SU-DHL-6 (cell line): ENCODE measurements around the gene HEBP2.
A peak's percentile ranks its signal among the peaks of the same experiment; 100 is the strongest.
"Not testable (repeated sequence)": the region's sequence is repeated elsewhere in the genome, so short reads cannot be mapped to it uniquely, and the experiment has no call there.

Experiments used
- H2AFZ ChIP-seq: fragments of 200-600 bp; sonication (generic); 2 replicates; pipeline ENCODE4 v1.6.1; 2014; ENCODE audit warnings: low read depth, mild to moderate bottlenecking, moderate library complexity, mixed read lengths, antibody characterized with exemption, low read length; ENCODE audit not compliant: severe bottlenecking
- H3F3A ChIP-seq: fragments of 200-600 bp; shearing (Covaris generic); 2 replicates; pipeline ENCODE4 v1.6.0; 2016; ENCODE audit warnings: antibody characterized with exemption, mild to moderate bottlenecking; ENCODE audit not compliant: insufficient read depth
- H3K27ac ChIP-seq: fragments of 200-600 bp; sonication (generic); 2 replicates; pipeline ENCODE4 v1.5.1; 2016; ENCODE audit warnings: low read depth, mild to moderate bottlenecking, low read length, moderate library complexity, mixed read lengths
- H3K27me3 ChIP-seq: fragments of 200-600 bp; sonication (generic), shearing (Covaris generic); 2 replicates; pipeline ENCODE4 v1.6.0; 2014; ENCODE audit warnings: mild to moderate bottlenecking, low read length
- H3K36me3 ChIP-seq: fragments of 200-600 bp; sonication (generic); 2 replicates; pipeline ENCODE4 v1.6.1; 2014; ENCODE audit warnings: mild to moderate bottlenecking, low read length, mixed read lengths
- H3K4me2 ChIP-seq: fragments of 300-600, 200-600 bp; shearing (Covaris generic), sonication (generic); 2 replicates; pipeline ENCODE4 v1.6.0; 2014; ENCODE audit warnings: low read length, low read depth, mild to moderate bottlenecking; ENCODE audit not compliant: poor library complexity, severe bottlenecking
- H3K4me3 ChIP-seq: fragments of 200-600 bp; sonication (generic); 2 replicates; pipeline ENCODE4 v1.5.1; 2014; ENCODE audit warnings: antibody characterized with exemption, low read length, mild to moderate bottlenecking, mixed read lengths; ENCODE audit not compliant: insufficient read depth, poor library complexity, severe bottlenecking
- H3K79me2 ChIP-seq: fragments of 200-600 bp; sonication (generic); 2 replicates; pipeline ENCODE4 v1.6.1; 2014; ENCODE audit warnings: mild to moderate bottlenecking, low read length, moderate library complexity; ENCODE audit not compliant: insufficient read depth
- H3K9ac ChIP-seq: fragments of 200-600 bp; sonication (generic); 2 replicates; pipeline ENCODE4 v1.7.0; 2014; ENCODE audit warnings: mild to moderate bottlenecking, low read length
- H3K9me2 ChIP-seq: fragments of 200-600 bp; sonication (generic); replicated peaks from 2 replicates; pipeline ENCODE4 v1.6.1; 2014; ENCODE audit warnings: low read length; ENCODE audit not compliant: insufficient read depth
- H3K9me3 ChIP-seq: fragments of 200-600 bp; sonication (generic); 2 replicates; pipeline ENCODE4 v1.6.1; 2014; ENCODE audit warnings: low read length, mixed read lengths; ENCODE audit not compliant: insufficient read depth
- H4K20me1 ChIP-seq: fragments of 200-600 bp; sonication (generic); 2 replicates; pipeline ENCODE4 v1.6.1; 2014; ENCODE audit warnings: low read depth, mild to moderate bottlenecking, antibody characterized with exemption, low read length, moderate library complexity, mixed read lengths
- EZH2phosphoT487 ChIP-seq: fragments of 200-600 bp; sonication (generic), shearing (Covaris generic); conservative IDR thresholded peaks from 2 replicates; pipeline ENCODE4 v1.6.1; 2018; ENCODE audit warnings: mild to moderate bottlenecking, antibody characterized with exemption, low read length, moderate library complexity, mixed read lengths
- TF ChIP-seq, protein P1 (sequence below): fragments of 200-600 bp; sonication (generic); IDR thresholded peaks from one replicate; pipeline ENCODE4 v1.5.1; 2017; ENCODE audit warnings: antibody characterized with exemption, mild to moderate bottlenecking, low read length, moderate library complexity; ENCODE audit not compliant: insufficient read depth, poor library complexity, severe bottlenecking

Gene HEBP2, protein sequence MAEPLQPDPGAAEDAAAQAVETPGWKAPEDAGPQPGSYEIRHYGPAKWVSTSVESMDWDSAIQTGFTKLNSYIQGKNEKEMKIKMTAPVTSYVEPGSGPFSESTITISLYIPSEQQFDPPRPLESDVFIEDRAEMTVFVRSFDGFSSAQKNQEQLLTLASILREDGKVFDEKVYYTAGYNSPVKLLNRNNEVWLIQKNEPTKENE

DNA sequence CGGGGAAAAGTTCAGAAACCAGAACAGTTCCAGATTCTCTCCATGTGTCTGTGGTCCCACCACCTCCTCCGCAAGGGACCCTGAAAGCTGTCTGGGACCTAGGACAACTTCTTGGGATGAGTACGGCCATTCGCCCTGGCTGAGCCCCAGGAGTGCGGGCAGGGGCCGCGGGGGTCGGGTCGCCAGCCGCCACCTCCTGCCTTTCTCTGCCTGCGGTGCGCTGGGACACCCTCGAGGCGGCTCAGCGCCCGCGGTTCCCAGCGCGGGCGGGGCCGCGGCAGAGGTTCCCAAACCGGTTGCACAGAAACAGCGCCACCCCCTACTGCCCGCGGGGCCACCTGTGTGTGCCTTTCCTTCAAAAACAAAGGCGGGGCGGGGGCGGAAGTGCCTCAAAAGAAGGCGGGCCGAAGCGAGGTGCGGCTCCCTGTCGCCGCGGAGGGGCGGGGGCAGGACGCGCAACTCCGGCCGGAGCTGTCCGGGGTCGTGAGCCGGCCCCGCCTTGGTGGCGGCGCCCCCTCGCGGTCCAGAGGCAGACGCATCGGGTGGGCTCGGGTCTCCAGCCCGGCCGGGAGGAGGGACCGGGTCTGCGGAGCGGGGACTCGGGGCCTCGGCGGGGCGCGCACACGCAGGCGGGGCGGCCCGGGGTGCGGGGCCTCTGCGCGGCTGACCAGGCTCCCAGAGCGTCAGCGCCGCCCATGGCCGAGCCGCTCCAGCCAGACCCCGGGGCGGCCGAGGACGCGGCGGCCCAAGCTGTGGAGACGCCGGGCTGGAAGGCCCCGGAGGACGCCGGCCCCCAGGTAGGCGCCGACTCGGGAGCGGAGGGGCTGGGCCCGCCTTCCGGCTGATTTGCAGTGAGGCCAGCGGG, at the start of gene HEBP2:
Gene HEBP2 (plus strand): TSS at position 423 of the 865 bp plus-strand sequence. CDS start 273 bp downstream, at position 696.
- peak within 1 kb of the TSS; percentile 62 for H3K9ac ChIP-seq

DNA sequence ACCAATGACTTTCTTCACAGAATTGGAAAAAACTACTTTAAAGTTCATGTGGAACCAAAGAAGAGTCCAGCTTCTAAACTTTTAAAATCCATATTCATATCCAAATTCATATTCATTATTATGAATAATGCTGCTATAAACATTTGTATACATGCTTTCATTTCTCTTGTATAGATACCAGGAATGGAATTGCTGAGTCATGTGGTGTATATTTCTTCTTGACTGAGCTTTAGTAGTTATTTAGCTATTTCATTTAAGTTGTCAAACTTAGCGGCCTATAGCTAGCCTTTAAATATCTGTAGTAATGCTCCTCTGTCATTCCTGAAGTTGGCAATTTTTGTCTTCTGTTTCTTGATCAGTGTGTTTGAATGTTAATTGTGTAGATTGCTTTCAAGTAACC, 46.1 kb upstream of the HEBP2 start:
- no peaks in the 10 kb centered on the region for H3K9me3 ChIP-seq
- TF ChIP-seq, protein P1, sequence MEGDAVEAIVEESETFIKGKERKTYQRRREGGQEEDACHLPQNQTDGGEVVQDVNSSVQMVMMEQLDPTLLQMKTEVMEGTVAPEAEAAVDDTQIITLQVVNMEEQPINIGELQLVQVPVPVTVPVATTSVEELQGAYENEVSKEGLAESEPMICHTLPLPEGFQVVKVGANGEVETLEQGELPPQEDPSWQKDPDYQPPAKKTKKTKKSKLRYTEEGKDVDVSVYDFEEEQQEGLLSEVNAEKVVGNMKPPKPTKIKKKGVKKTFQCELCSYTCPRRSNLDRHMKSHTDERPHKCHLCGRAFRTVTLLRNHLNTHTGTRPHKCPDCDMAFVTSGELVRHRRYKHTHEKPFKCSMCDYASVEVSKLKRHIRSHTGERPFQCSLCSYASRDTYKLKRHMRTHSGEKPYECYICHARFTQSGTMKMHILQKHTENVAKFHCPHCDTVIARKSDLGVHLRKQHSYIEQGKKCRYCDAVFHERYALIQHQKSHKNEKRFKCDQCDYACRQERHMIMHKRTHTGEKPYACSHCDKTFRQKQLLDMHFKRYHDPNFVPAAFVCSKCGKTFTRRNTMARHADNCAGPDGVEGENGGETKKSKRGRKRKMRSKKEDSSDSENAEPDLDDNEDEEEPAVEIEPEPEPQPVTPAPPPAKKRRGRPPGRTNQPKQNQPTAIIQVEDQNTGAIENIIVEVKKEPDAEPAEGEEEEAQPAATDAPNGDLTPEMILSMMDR, result no peak
- TF ChIP-seq EZH2phosphoT487, result no peak
- H3K36me3 ChIP-seq, result no peaks in the 10 kb centered on the region
- no peak overlapping the region for H3K4me3 ChIP-seq
- H3K9ac ChIP-seq, result no peak overlapping the region
- no peaks in the 10 kb centered on the region for H3F3A ChIP-seq
- H4K20me1 ChIP-seq, result no peaks in the 10 kb centered on the region
- H3K79me2 ChIP-seq, result no peaks in the 10 kb centered on the region
- H2AFZ ChIP-seq, result no peak overlapping the region
- no peak overlapping the region for H3K27ac ChIP-seq
- no peak overlapping the region for H3K4me2 ChIP-seq
- H3K27me3 ChIP-seq, result no peaks in the 10 kb centered on the region
- no peaks in the 10 kb centered on the region for H3K9me2 ChIP-seq

More for the DNA sequence above, at the start of gene HEBP2:
- no peaks in the 10 kb centered on the region for H3K9me3 ChIP-seq
- H3K9me2 ChIP-seq, result no peaks in the 10 kb centered on the region
- no peaks in the 10 kb centered on the region for H3K27me3 ChIP-seq
- no peak for TF ChIP-seq EZH2phosphoT487
- TF ChIP-seq, protein P1, result peak; percentile 33
- no peaks in the 10 kb centered on the region for H3K79me2 ChIP-seq
- no peaks in the 10 kb centered on the region; the same call in 1 of the 2 replicates for H3K36me3 ChIP-seq
- peaks cover 9% of the 10 kb centered on the region; the same call in 1 of the 2 replicates for H3F3A ChIP-seq
- peak within 1 kb of the TSS; percentile 83 for H3K4me2 ChIP-seq
- H4K20me1 ChIP-seq, result no peaks in the 10 kb centered on the region
- H3K4me3 ChIP-seq, result peak within 1 kb of the TSS; percentile 68
- peak within 1 kb of the TSS; percentile 80 for H2AFZ ChIP-seq
- H3K27ac ChIP-seq, result peak within 1 kb of the TSS; percentile 15

DNA sequence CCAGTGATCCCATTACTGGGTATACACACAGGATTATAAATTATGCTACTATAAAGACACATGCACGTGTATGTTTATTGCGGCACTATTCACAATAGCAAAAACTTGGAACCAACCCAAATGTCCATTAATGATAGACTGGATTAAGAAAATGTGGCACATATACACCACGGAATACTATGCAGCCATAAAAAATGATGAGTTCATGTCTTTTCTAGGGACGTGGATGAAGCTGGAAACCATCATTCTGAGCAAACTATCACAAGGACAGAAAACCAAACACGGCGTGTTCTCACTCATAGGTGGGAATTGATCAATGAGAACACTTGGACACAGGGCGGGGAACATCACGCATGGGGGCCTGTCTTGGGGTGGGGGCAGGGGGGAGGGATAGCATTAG, 35.3 kb upstream of the HEBP2 start:
- H3F3A ChIP-seq, H3K9me2 ChIP-seq, H4K20me1 ChIP-seq, H2AFZ ChIP-seq, H3K9me3 ChIP-seq, H3K9ac ChIP-seq, H3K36me3 ChIP-seq, H3K4me2 ChIP-seq, H3K27me3 ChIP-seq, H3K27ac ChIP-seq, H3K79me2 ChIP-seq, H3K4me3 ChIP-seq: not testable (repeated sequence)
